CD14-positive monocyte (primary cell): Measurements from ENCODE around the gene RPS6KA2. TPM values are rescaled to one million over a fixed set of nuclear protein-coding genes. Genes with fewer than 3 reads are reported as not detected.

Experiments used
- DNase-seq, 3 donors: peaks; one replicate each; pipeline ENCODE4 v3.0.0-alpha.2; 2011 to 2022
- H2AFZ ChIP-seq: 2 replicates; pipeline ENCODE4 v1.6.0; 2012; ENCODE audit warnings: mild to moderate bottlenecking, low read depth, low read length, inconsistent platforms; ENCODE audit not compliant: insufficient read depth, poor library complexity, severe bottlenecking
- H3K27ac ChIP-seq, 2 donors: 1 replicate in 1 of 2; 2 replicates in 1 of 2; pipeline ENCODE4 v1.5.1; 2012 to 2013; ENCODE audit warnings: low read length in 2 of 2, control low read depth in 1 of 2, inconsistent platforms in 1 of 2, low read depth in 1 of 2, mild to moderate bottlenecking in 1 of 2
- H3K27me3 ChIP-seq, 2 donors: one replicate each; pipeline versions ENCODE4 v1.6.0 to v1.6.1; 2011 to 2013; ENCODE audit warnings: low read length in 2 of 2; ENCODE audit not compliant: control insufficient read depth in 2 of 2, insufficient read depth in 2 of 2
- H3K36me3 ChIP-seq, 2 donors: replicated peaks in 1 of 2; 1 replicate in 1 of 2; 2 replicates in 1 of 2; pipeline versions ENCODE4 v1.5.1 to v1.6.1; 2012 to 2013; ENCODE audit warnings: low read length in 2 of 2, control low read depth in 1 of 2, inconsistent platforms in 1 of 2, mild to moderate bottlenecking in 1 of 2; ENCODE audit not compliant: insufficient read depth in 2 of 2, control insufficient read depth in 1 of 2
- H3K4me1 ChIP-seq, 2 donors: 1 replicate in 1 of 2; 2 replicates in 1 of 2; pipeline versions ENCODE4 v1.5.1 to v1.6.1; 2012 to 2013; ENCODE audit warnings: low read length in 2 of 2, control low read depth in 1 of 2, inconsistent platforms in 1 of 2, mild to moderate bottlenecking in 1 of 2, moderate library complexity in 1 of 2; ENCODE audit not compliant: insufficient read depth in 2 of 2, control insufficient read depth in 1 of 2
- H3K4me2 ChIP-seq: replicated peaks from 2 replicates; pipeline ENCODE3; 2012; ENCODE audit warnings: low read length, moderate library complexity, mild to moderate bottlenecking; ENCODE audit not compliant: poor library complexity, severe bottlenecking; ENCODE audit errors: extremely low read depth
- H3K4me3 ChIP-seq, 3 experiments: fragments of 200-600 bp in 1 of 3; sonication (generic) in 1 of 3; replicated peaks in 1 of 3; 1 replicate in 2 of 3; 2 replicates in 1 of 3; pipeline ENCODE4 v1.5.1; 2011 to 2013; ENCODE audit warnings: low read length in 3 of 3, mild to moderate bottlenecking in 3 of 3, control low read depth in 2 of 3, low read depth in 2 of 3, inconsistent platforms in 1 of 3, moderate library complexity in 1 of 3
- H3K79me2 ChIP-seq: 2 replicates; pipeline ENCODE4 v1.6.0; 2012; ENCODE audit warnings: mild to moderate bottlenecking, control low read depth, inconsistent platforms, low read length, moderate library complexity; ENCODE audit not compliant: insufficient read depth
- H3K9ac ChIP-seq: 2 replicates; pipeline ENCODE4 v1.6.0; 2017; ENCODE audit warnings: low read length, mild to moderate bottlenecking; ENCODE audit not compliant: insufficient read depth, poor library complexity, severe bottlenecking
- H3K9me3 ChIP-seq, 2 donors: replicated peaks in 1 of 2; 1 replicate in 1 of 2; 2 replicates in 1 of 2; pipeline versions ENCODE4 v1.5.1 to v1.6.1; 2012 to 2013; ENCODE audit warnings: low read length in 2 of 2, control low read depth in 1 of 2; ENCODE audit not compliant: control insufficient read depth in 1 of 2, insufficient read depth in 1 of 2
- H4K20me1 ChIP-seq: 2 replicates; pipeline ENCODE4 v1.6.0; 2012; ENCODE audit warnings: mild to moderate bottlenecking, low read length, control low read depth, moderate library complexity; ENCODE audit not compliant: insufficient read depth
- H3K27ac Mint-ChIP-seq, 7 donors: one replicate each; pipeline ENCODE4 v1.8.0; 2020; ENCODE audit warnings: mild to moderate bottlenecking in 7 of 7, mixed read lengths in 7 of 7, moderate library complexity in 6 of 7, inconsistent platforms in 2 of 7
- H3K27me3 Mint-ChIP-seq, 3 donors: one replicate each; pipeline ENCODE4 v1.8.0; 2021 to 2022; ENCODE audit warnings: low read depth in 3 of 3, mild to moderate bottlenecking in 3 of 3, mixed read lengths in 3 of 3, moderate library complexity in 3 of 3, inconsistent platforms in 1 of 3
- H3K36me3 Mint-ChIP-seq, 2 donors: one replicate each; pipeline ENCODE4 v1.8.0; 2020; ENCODE audit warnings: mixed read lengths in 2 of 2, inconsistent platforms in 1 of 2, mild to moderate bottlenecking in 1 of 2
- H3K4me1 Mint-ChIP-seq: one replicate; pipeline ENCODE4 v1.8.0; 2020; ENCODE audit warnings: mild to moderate bottlenecking, mixed read lengths
- H3K4me3 Mint-ChIP-seq, 2 donors: one replicate each; pipeline ENCODE4 v1.8.0; 2020; ENCODE audit warnings: mild to moderate bottlenecking in 2 of 2, mixed read lengths in 2 of 2, moderate library complexity in 1 of 2
- H3K9me3 Mint-ChIP-seq, 7 donors: one replicate each; pipeline ENCODE4 v1.8.0; 2020 to 2022; ENCODE audit warnings: mixed read lengths in 7 of 7, mild to moderate bottlenecking in 6 of 7, moderate library complexity in 6 of 7, inconsistent platforms in 2 of 7
- WGBS: methylation state at CpG from one replicate; pipeline ENCODE4 v1.1.5; 2013; ENCODE audit warnings: missing lambda C conversion rate; ENCODE audit not compliant: insufficient coverage; 5-methylcytosine and 5-hydroxymethylcytosine counted together
- intact Hi-C, 2 donors: fragments of 100-400 bp; cut with micrococcal nuclease; formaldehyde crosslinking; loops; one replicate each; pipeline versions ENCODE4 v1.15.0 to v1.15.1; 2023
- polyA plus RNA-seq, 3 donors: library from polyadenylated mRNA; depleted of rRNA in 1 of 3; unstranded in 2 of 3; stranded (reverse) in 1 of 3; fragments of 300-500 nt in 2 of 3; fragments of >200 nt in 1 of 3; fragmentation: Illumina TruSeq in 2 of 3; gene quantifications; 1 replicate in 2 of 3; 2 replicates in 1 of 3; pipeline ENCODE4 v1.2.3, GENCODE V29; 2012 to 2021
- TF ChIP-seq, protein P1 (sequence below): fragments of 200-600 bp; IDR thresholded peaks from one replicate; pipeline ENCODE4 v1.8.0; 2022; ENCODE audit warnings: antibody characterized with exemption, mild to moderate bottlenecking

Gene RPS6KA2
- polyA plus RNA-seq, 3 donors = 1.4 to 3.1 (median 1.9) TPM

GRCh38 chr6:166459906-166460305, 167.1 kb downstream of the RPS6KA2 start:
- peak overlapping the region in 1 of 7 donors; percentile 0 for H3K27ac Mint-ChIP-seq
- intact Hi-C loops = no loop called here
- 94% methylated on average over 10 of the region's 10 CpGs for WGBS

GRCh38 chr6:166459272-166459671, 167.8 kb downstream of the RPS6KA2 start:
- Histone ChIP-seq H3K27me3 (no peaks in the 10 kb centered on the region), H3K9me3 (peaks cover 9 to 10% of the 10 kb centered on the region in 2 donors), H3K36me3 (no peaks in the 10 kb centered on the region), H3K4me3 (no peak overlapping the region), H3K27ac (no peak overlapping the region), H3K4me1 (peaks cover 12 to 23% of the 10 kb centered on the region in 2 donors), H2AFZ (no peak overlapping the region), H3K79me2 (no peaks in the 10 kb centered on the region), H3K9ac (no peak overlapping the region), H3K4me2 (no peak overlapping the region), H4K20me1 (no peaks in the 10 kb centered on the region)
- Mint-ChIP-seq H3K27ac (no peak overlapping the region), H3K36me3 (peaks cover 4 to 8% of the 10 kb centered on the region in 2 donors), H3K4me3 (no peak overlapping the region), H3K4me1 (peaks cover 24% of the 10 kb centered on the region), H3K9me3 (peaks cover 8 to 21% (median 14%) of the 10 kb centered on the region in 7 donors), H3K27me3 (peaks cover 0 to 6% (median 5%) of the 10 kb centered on the region in 3 donors)
- 95% methylated on average over 8 of the region's 8 CpGs for WGBS
- TF ChIP-seq, protein P1, sequence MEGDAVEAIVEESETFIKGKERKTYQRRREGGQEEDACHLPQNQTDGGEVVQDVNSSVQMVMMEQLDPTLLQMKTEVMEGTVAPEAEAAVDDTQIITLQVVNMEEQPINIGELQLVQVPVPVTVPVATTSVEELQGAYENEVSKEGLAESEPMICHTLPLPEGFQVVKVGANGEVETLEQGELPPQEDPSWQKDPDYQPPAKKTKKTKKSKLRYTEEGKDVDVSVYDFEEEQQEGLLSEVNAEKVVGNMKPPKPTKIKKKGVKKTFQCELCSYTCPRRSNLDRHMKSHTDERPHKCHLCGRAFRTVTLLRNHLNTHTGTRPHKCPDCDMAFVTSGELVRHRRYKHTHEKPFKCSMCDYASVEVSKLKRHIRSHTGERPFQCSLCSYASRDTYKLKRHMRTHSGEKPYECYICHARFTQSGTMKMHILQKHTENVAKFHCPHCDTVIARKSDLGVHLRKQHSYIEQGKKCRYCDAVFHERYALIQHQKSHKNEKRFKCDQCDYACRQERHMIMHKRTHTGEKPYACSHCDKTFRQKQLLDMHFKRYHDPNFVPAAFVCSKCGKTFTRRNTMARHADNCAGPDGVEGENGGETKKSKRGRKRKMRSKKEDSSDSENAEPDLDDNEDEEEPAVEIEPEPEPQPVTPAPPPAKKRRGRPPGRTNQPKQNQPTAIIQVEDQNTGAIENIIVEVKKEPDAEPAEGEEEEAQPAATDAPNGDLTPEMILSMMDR = no peak
- no peak for DNase-seq
- intact Hi-C loops = no loop called here

More at GRCh38 chr6:166459906-166460305, 167.1 kb downstream of the RPS6KA2 start:
- Mint-ChIP-seq H3K4me1 (peaks cover 24% of the 10 kb centered on the region), H3K9me3 (peaks cover 8 to 20% (median 14%) of the 10 kb centered on the region in 7 donors), H3K36me3 (peaks cover 4 to 8% of the 10 kb centered on the region in 2 donors), H3K4me3 (no peak overlapping the region), H3K27me3 (peaks cover 0 to 6% (median 5%) of the 10 kb centered on the region in 3 donors)
- Histone ChIP-seq H2AFZ (no peak overlapping the region), H3K9me3 (peaks cover 9 to 10% of the 10 kb centered on the region in 2 donors), H3K36me3 (no peaks in the 10 kb centered on the region), H3K79me2 (no peaks in the 10 kb centered on the region), H4K20me1 (no peaks in the 10 kb centered on the region), H3K27ac (no peak overlapping the region), H3K9ac (no peak overlapping the region), H3K4me2 (no peak overlapping the region), H3K4me3 (no peak overlapping the region), H3K4me1 (peaks cover 12 to 23% of the 10 kb centered on the region in 2 donors), H3K27me3 (no peaks in the 10 kb centered on the region)
- no peak for DNase-seq
- TF ChIP-seq, protein P1 = no peak
